A673 (cell line): ENCODE data around the gene GRIA1.

Source experiments
- EZH2 ChIP-seq: fragments of 200-600 bp; sonication (generic); IDR thresholded peaks from 2 replicates; pipeline ENCODE4 v1.6.1; 2017; ENCODE audit warnings: borderline replicate concordance, low read depth, mild to moderate bottlenecking, mixed read lengths, antibody characterized with exemption, low read length; ENCODE audit not compliant: poor library complexity, severe bottlenecking
- TF ChIP-seq, protein P1 (sequence below): fragments of 300-800, 200-600 bp; sonication (generic); conservative IDR thresholded peaks from 2 replicates; pipeline ENCODE4 v1.5.1; 2017; ENCODE audit warnings: low read depth, mild to moderate bottlenecking, antibody characterized with exemption, low read length, moderate library complexity, mixed read lengths

DNA sequence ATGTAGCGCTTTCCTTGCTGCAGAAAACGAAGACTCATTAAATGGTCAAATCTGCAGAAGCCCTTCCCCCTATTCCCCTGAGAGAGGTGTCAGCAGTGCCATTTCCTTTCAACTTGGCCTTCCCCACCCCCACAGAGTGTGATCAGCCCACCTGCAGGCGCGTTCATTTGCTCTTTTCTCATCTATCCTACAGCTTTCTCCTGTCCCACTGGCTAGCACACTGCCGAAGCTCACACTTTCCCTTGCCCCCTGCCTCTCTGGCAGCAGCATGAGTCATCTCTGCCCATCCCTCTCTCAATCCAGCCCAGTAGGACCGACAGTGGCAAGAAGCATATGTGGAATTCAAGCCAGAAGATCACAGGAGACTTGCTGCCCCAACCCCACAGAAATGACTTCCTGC is 334.4 kb downstream of the GRIA1 start:
- TF ChIP-seq, protein P1, sequence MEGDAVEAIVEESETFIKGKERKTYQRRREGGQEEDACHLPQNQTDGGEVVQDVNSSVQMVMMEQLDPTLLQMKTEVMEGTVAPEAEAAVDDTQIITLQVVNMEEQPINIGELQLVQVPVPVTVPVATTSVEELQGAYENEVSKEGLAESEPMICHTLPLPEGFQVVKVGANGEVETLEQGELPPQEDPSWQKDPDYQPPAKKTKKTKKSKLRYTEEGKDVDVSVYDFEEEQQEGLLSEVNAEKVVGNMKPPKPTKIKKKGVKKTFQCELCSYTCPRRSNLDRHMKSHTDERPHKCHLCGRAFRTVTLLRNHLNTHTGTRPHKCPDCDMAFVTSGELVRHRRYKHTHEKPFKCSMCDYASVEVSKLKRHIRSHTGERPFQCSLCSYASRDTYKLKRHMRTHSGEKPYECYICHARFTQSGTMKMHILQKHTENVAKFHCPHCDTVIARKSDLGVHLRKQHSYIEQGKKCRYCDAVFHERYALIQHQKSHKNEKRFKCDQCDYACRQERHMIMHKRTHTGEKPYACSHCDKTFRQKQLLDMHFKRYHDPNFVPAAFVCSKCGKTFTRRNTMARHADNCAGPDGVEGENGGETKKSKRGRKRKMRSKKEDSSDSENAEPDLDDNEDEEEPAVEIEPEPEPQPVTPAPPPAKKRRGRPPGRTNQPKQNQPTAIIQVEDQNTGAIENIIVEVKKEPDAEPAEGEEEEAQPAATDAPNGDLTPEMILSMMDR: no peak
- no peak for TF ChIP-seq EZH2
